ENCODE results near the gene CSF1R. TPM values are rescaled to one million over a fixed set of nuclear protein-coding genes. Genes with fewer than 3 reads are reported as not detected.

CSF1R gene
- polyA plus RNA-seq, 1 donor = 11.8 TPM

GRCh38 chr5:150026682-150027172, 59.6 kb downstream of the CSF1R start:
- DNase-seq = no peak

- DNase-seq = no peak
Observed at GRCh38 chr5:150024346-150024984, 61.9 kb downstream of the CSF1R start.

GRCh38 chr5:150023136-150023535, 63.2 kb downstream of the CSF1R start:
- no peak for DNase-seq

GRCh38 chr5:150022681-150023080, 63.7 kb downstream of the CSF1R start:
- DNase-seq = no peak

GRCh38 chr5:150022158-150022531, 64.2 kb downstream of the CSF1R start:
- DNase-seq = no peak

- no peak for DNase-seq
Observed at GRCh38 chr5:150021491-150022157, 64.7 kb downstream of the CSF1R start.

- DNase-seq = no peak
Observed at GRCh38 chr5:150020249-150020648, 66.1 kb downstream of the CSF1R start.

- no peak for DNase-seq
Observed at GRCh38 chr5:150017226-150018005, 68.9 kb downstream of the CSF1R start.

- no peak for DNase-seq
Observed at GRCh38 chr5:150016537-150016936, 69.8 kb downstream of the CSF1R start.

GRCh38 chr5:150015415-150015814, 70.9 kb downstream of the CSF1R start:
- no peak for DNase-seq

GRCh38 chr5:150014456-150014855, 71.9 kb downstream of the CSF1R start:
- no peak for DNase-seq

GRCh38 chr5:150013931-150014330, 72.4 kb downstream of the CSF1R start:
- no peak for DNase-seq

- DNase-seq = no peak
Observed at GRCh38 chr5:150009671-150010387, 76.5 kb downstream of the CSF1R start.

- DNase-seq = no peak
Observed at GRCh38 chr5:150007050-150007449, 79.3 kb downstream of the CSF1R start.

GRCh38 chr5:150006318-150006717, 80.0 kb downstream of the CSF1R start:
- DNase-seq = no peak

Other genes starting within 250 kb of the CSF1R start
- 0.25 TPM for gene PDE6A, start 141.8 kb downstream of the CSF1R start, polyA plus RNA-seq (ENCODE audit: insufficient read length)
- gene SLC26A2, start 125.8 kb downstream of the CSF1R start, polyA plus RNA-seq (ENCODE audit: insufficient read length) = 22.8 TPM
- gene TIGD6, start 85.9 kb downstream of the CSF1R start, polyA plus RNA-seq (ENCODE audit: insufficient read length) = 5.4 TPM
- 51.3 TPM for gene HMGXB3, start 85.8 kb downstream of the CSF1R start, polyA plus RNA-seq (ENCODE audit: insufficient read length)
- 137 TPM for gene PDGFRB, start 69.3 kb upstream of the CSF1R start, polyA plus RNA-seq (ENCODE audit: insufficient read length)
- gene CDX1, start 80.2 kb upstream of the CSF1R start, polyA plus RNA-seq (ENCODE audit: insufficient read length) = 0.45 TPM
- gene SLC6A7, start 103.5 kb upstream of the CSF1R start, polyA plus RNA-seq (ENCODE audit: insufficient read length) = 0.12 TPM
- gene CAMK2A, start 203.2 kb upstream of the CSF1R start, polyA plus RNA-seq (ENCODE audit: insufficient read length) = 4.6 TPM
- gene ARSI, start 216.4 kb upstream of the CSF1R start, polyA plus RNA-seq (ENCODE audit: insufficient read length) = 2.6 TPM

All from left kidney (tissue), 2 donors.